ENCODE data around the gene RAB3D.

GRCh38 chr19:11295180-11295579, 44.3 kb downstream of the RAB3D start:
- TF ChIP-seq CTCF (IDR thresholded peaks at IDR 0.05) (no peak), POLR2A (IDR thresholded peaks at IDR 0.05) (no peak)
